ENCODE results near the gene PCYOX1L. TPM values are rescaled to one million over a fixed set of nuclear protein-coding genes. Genes with fewer than 3 reads are reported as not detected.
A peak's percentile ranks its signal among the peaks of the same experiment; 100 is the strongest.

PCYOX1L gene
- total RNA-seq, 1 experiment from 2014 or later: 29.9 TPM

DNA sequence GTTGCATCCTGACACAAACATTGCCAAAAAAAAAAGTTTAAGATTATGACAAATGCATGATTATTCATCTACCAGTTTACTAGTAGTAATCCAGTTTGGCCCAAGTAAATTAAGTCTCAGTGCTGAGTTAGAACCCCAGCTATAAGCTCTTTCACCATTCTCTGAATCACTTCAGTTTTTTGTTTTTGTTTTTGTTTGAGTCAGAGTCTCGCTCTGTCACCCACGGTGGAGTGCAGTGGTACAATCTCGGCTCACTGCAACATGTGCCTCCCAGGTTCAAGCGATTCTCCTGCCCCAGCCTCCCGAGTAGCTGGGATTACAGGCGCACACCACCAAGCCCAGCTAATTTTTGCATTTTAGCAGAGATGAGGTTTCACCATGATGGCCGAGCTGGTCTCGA lies 1.5 kb upstream of the PCYOX1L start:
- BruUV-seq (replicated peaks): no TSS peak
- peaks cover 54% of the 10 kb centered on the region for H3K36me3 Mint-ChIP-seq (ENCODE audit: insufficient read depth, unreplicated experiment)
- H3K27ac Mint-ChIP-seq (ENCODE audit: unreplicated experiment): no peak overlapping the region
- no peak overlapping the region for H3K4me3 Mint-ChIP-seq (ENCODE audit: low read depth, unreplicated experiment)
- no peak for DNase-seq
- CTCF ChIA-PET: interaction anchor here (3.4 kb wide), 1 partner anchor 10 kb away, joined by 27 read pairs; no protein-coding TSS in a partner anchor
- H3K4me1 Mint-ChIP-seq (ENCODE audit: low read depth, unreplicated experiment): no peaks in the 10 kb centered on the region
- no peaks in the 10 kb centered on the region for H3K9me3 Mint-ChIP-seq (ENCODE audit: low read depth, unreplicated experiment)
- intact Hi-C loops (cut with micrococcal nuclease; ENCODE audit: unreplicated experiment): no loop called here
- TF ChIP-seq CTCF (IDR thresholded peaks at IDR 0.05; ENCODE audit: unreplicated experiment): no peak
- no peaks in the 10 kb centered on the region for H3K27me3 Mint-ChIP-seq (ENCODE audit: unreplicated experiment)

GRCh38 chr5:149358294-149358651 lies 427 bp downstream of the PCYOX1L start:
- Mint-ChIP-seq H3K27me3 (ENCODE audit: unreplicated experiment) (no peaks in the 10 kb centered on the region), H3K36me3 (ENCODE audit: insufficient read depth, unreplicated experiment) (peaks cover 47% of the 10 kb centered on the region), H3K4me3 (ENCODE audit: low read depth, unreplicated experiment) (peak overlapping the region; percentile 84), H3K4me1 (ENCODE audit: low read depth, unreplicated experiment) (no peaks in the 10 kb centered on the region), H3K27ac (ENCODE audit: unreplicated experiment) (no peak overlapping the region), H3K9me3 (ENCODE audit: low read depth, unreplicated experiment) (no peaks in the 10 kb centered on the region)
- CTCF ChIA-PET: interaction anchor here (0.6 to 3.4 kb wide), 11 partner anchors 9 to 215 kb away, joined by 3 to 27 read pairs (median 4); partner anchors contain the start of gene GRPEL2
- intact Hi-C loops (cut with micrococcal nuclease; ENCODE audit: unreplicated experiment): no loop called here
- no TSS peak for BruUV-seq (replicated peaks)
- TF ChIP-seq CTCF (IDR thresholded peaks at IDR 0.05; ENCODE audit: unreplicated experiment): no peak
- DNase-seq: peak; percentile 35

GRCh38 chr5:149358868-149359495 lies 1.1 kb downstream of the PCYOX1L start:
- no peak overlapping the region for H3K27ac Mint-ChIP-seq (ENCODE audit: unreplicated experiment)
- intact Hi-C loops (cut with micrococcal nuclease; ENCODE audit: unreplicated experiment): no loop called here
- peak overlapping the region; percentile 84 for H3K4me3 Mint-ChIP-seq (ENCODE audit: low read depth, unreplicated experiment)
- H3K27me3 Mint-ChIP-seq (ENCODE audit: unreplicated experiment): no peaks in the 10 kb centered on the region
- no peaks in the 10 kb centered on the region for H3K4me1 Mint-ChIP-seq (ENCODE audit: low read depth, unreplicated experiment)
- no peaks in the 10 kb centered on the region for H3K9me3 Mint-ChIP-seq (ENCODE audit: low read depth, unreplicated experiment)
- TSS peak; percentile 11 for BruUV-seq (replicated peaks)
- DNase-seq: no peak
- peaks cover 39% of the 10 kb centered on the region for H3K36me3 Mint-ChIP-seq (ENCODE audit: insufficient read depth, unreplicated experiment)
- no peak for TF ChIP-seq CTCF (IDR thresholded peaks at IDR 0.05; ENCODE audit: unreplicated experiment)
- CTCF ChIA-PET: interaction anchor here (0.9 to 3.4 kb wide), 4 partner anchors 8 to 44 kb away, joined by 3 to 27 read pairs (median 16); partner anchors contain the start of gene GRPEL2

- TF ChIP-seq CTCF (IDR thresholded peaks at IDR 0.05; ENCODE audit: unreplicated experiment): no peak
- CTCF ChIA-PET: interaction anchor here (0.8 kb wide), 1 partner anchor 43 kb away, joined by 3 read pairs; no protein-coding TSS in a partner anchor
- DNase-seq: no peak
- H3K27me3 Mint-ChIP-seq (ENCODE audit: unreplicated experiment): no peaks in the 10 kb centered on the region
- H3K4me1 Mint-ChIP-seq (ENCODE audit: low read depth, unreplicated experiment): no peaks in the 10 kb centered on the region
- intact Hi-C loops (cut with micrococcal nuclease; ENCODE audit: unreplicated experiment): no loop called here
- no peaks in the 10 kb centered on the region for H3K9me3 Mint-ChIP-seq (ENCODE audit: low read depth, unreplicated experiment)
- no TSS peak for BruUV-seq (replicated peaks)
- no peak overlapping the region for H3K27ac Mint-ChIP-seq (ENCODE audit: unreplicated experiment)
- H3K36me3 Mint-ChIP-seq (ENCODE audit: insufficient read depth, unreplicated experiment): peaks cover 31% of the 10 kb centered on the region
- H3K4me3 Mint-ChIP-seq (ENCODE audit: low read depth, unreplicated experiment): peak overlapping the region; percentile 27
Observed at GRCh38 chr5:149360272-149360671, 2.4 kb downstream of the PCYOX1L start.

Data from Calu3 (cell line).